GM15510 (cell line): ENCODE data around the gene OR8B8.

ENCODE experiments used
- POLR2A ChIP-seq: IDR thresholded peaks from 3 replicates; pipeline ENCODE4 v1.6.1; 2011; ENCODE audit warnings: borderline replicate concordance; ENCODE audit not compliant: insufficient read length; ENCODE audit errors: extremely low read depth

The OR8B8 gene

DNA sequence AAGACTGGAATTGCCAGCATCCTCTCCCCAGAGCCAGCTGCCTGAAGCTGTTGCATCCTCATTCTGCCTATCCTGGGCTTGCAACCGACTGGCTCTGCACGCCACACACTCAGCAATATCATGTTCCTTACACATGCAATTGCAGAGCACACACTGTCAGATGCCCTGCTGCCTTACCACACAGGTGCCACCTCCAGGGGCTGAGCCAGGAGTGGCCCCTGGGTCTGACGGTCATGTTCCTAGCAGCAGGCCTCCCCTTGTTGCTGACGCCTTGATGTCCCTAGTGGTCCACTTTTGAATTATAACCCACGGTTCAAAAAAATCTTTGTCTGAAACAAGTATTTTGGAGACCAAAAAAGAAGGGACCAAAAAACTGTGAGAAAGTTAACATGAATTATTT is 18.5 kb upstream of the OR8B8 start:
- TF ChIP-seq POLR2A = no peak

DNA sequence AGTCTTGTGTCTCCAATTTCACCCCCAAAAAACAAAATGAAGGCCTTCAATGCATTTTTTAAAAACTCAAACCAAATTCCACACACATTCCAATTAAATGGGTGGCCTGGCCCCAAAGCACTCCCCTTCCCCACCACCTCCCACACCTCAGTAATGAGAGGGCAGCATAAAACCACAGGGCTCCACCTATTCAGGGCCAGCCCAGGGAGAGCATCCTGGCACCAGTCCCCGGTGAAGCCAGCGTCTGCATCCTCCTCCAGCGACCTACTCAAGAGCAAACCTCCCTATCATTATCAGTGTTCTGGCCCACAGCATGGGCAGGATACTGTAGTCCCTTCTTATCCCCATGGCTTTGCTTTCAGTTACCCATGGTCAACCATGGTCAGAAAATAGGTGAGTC is 17.8 kb upstream of the OR8B8 start:
- TF ChIP-seq POLR2A = no peak

GRCh38 chr11:124460459-124460858 is 15.0 kb upstream of the OR8B8 start:
- no peak for TF ChIP-seq POLR2A

DNA sequence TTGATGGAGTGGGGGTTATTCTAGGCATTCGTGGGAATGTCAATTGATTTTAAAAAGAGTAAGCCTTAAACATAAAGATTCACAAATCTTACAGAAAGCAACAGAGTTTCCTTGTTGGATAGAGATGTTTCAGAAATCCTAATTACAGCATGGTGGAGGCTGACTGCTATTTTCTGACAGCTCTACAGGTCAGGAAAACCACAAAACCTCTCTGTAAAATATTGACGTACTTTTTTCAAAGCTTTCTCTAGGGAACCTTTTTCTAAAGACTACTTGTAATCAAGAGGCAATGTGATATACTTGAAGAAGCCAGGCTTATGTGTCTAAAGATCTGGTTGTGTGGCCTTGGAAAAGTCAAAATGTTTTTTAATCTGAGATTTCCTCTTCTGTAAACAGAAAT is 9.1 kb upstream of the OR8B8 start:
- no peak for TF ChIP-seq POLR2A

- TF ChIP-seq POLR2A = no peak
Measured at GRCh38 chr11:124446916-124447315, 1.4 kb upstream of the OR8B8 start.

GRCh38 chr11:124442847-124443246 is 2.6 kb downstream of the OR8B8 start:
- no peak for TF ChIP-seq POLR2A

- no peak for TF ChIP-seq POLR2A
Measured at GRCh38 chr11:124442442-124442841, 3.1 kb downstream of the OR8B8 start.

DNA sequence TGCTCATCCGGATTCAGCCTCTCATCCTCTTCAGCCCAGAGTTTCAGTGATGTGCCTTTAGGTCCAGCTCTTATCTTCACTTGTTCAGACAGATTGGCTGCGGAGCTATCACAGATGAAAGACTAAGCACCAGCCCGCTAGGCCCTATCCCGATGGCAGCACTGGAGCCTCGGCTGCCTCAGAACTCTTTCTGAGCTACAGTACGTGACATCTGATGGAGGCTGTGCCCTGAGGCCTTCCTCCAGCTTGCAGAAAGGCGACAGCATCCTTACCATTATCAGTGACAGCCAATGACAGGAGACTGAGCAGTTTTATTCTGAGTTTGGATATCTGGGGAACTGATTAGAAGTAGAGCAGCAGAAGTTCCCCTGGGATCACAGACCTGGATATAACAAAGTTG is 4.0 kb downstream of the OR8B8 start:
- TF ChIP-seq POLR2A = no peak

DNA sequence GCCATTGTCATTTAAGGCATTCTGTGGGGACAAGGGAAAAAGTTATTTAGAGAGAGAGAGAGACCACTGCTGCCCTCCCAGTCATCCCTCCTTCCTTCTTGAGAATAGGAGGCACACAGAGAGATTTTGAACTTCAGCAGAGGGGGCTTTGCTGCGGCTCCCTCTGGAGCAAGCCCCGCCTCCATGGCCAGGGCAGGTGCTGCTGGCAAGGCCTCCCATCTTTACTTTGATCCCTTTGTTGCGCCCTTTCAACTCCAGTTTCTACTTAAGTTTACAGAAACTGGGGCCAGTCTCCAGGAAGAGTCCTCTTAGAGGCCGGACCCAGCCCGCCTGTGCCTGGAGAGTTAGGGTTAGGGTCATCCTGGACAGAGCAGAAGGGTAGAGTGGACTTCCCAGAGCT is 4.4 kb downstream of the OR8B8 start:
- no peak for TF ChIP-seq POLR2A

DNA sequence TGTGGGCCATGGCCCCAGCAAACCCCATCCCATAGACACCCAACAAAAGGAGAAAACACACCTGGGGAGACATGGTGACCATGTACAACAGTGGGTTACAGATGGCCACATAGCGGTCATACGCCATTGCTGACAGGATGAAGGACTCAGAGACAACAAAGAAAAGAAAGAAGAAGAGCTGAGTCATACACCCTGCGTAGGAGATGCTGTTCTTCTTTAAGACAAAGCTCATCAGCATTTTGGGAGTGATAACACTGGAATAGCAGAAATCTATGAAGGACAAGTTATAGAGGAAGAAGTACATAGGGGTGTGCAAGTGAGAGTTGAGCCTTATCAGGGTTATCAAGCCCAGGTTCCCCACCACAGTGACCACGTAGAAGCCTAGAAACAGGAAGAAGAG is 4.9 kb downstream of the OR8B8 start:
- TF ChIP-seq POLR2A = no peak

DNA sequence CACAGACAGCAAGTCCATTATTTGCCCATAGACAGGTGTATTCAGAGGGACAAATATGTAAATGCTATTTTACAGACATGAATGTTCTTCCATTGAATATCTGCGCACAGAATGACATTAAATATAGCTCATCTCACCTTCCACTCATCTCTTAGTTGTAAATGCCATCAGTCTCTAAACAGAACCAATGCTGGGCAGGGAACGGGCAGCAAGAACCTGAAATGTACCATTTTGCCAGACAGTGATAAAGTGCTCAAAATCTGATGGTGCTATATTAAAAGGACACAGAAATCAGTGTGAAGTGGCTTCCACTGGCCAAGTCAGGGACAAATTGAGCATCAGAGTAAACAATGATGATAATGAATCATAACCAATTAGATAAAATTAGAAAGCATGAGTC is 10.8 kb downstream of the OR8B8 start:
- no peak for TF ChIP-seq POLR2A

- no peak for TF ChIP-seq POLR2A
Measured at GRCh38 chr11:124429599-124429998, 15.9 kb downstream of the OR8B8 start.

- TF ChIP-seq POLR2A = no peak
Measured at GRCh38 chr11:124424384-124424921, 21.0 kb downstream of the OR8B8 start, which contains the start of gene OR8B4. Gene OR8B4 (minus strand): TSS chr11:124424871. CDS start chr11:124424871, 0 bp downstream.

DNA sequence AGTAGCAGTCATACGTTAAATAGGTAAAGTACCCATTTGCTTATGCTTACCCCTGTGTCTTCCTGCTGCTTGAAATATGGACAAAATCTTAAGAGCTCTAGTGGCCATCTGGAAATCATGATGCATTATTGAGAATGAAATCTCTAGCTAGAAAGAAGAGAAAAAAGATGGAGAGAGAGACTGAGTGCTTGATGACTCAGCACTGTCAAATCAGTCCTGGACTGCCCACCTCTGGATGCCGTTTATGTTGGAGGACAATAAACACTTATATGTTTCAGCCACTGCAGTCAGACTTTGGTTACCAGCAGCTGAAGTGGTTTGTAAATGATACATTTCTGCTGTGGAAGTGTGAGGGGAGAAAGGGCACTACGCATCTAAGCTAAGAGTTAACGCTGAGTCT is 24.5 kb downstream of the OR8B8 start:
- no peak for TF ChIP-seq POLR2A

- no peak for TF ChIP-seq POLR2A
Measured at GRCh38 chr11:124415356-124415923, 30.1 kb downstream of the OR8B8 start.

DNA sequence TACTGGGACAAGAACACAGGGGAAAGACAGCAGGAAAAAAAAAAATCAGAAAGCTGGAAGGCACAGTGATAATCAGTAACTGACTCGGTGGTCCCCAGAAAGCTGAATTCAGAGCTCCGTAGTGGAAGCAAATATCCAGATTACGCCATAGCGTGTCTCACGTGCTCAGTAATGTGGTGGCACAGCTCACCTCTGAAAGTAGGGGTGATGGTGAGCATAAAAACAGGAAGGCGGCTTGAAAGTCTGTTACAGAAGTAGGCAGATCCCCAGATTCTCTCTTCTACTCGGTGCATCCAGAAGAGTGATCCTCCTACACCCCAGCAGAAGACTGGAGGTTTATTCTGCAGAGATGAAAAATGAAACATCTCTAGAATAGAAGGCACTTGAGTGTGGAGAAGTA is 35.6 kb downstream of the OR8B8 start:
- no peak for TF ChIP-seq POLR2A

- no peak for TF ChIP-seq POLR2A
Measured at GRCh38 chr11:124405581-124405980, 39.9 kb downstream of the OR8B8 start.
